OCI-LY1 (cell line): Measurements from ENCODE around the gene ZNF613.
"Not testable (repeated sequence)": the region's sequence is repeated elsewhere in the genome, so short reads cannot be mapped to it uniquely, and the experiment has no call there.

ENCODE experiments used
- H2AFZ ChIP-seq: fragments of 200-600 bp; sonication (generic), shearing (Covaris generic); 2 replicates; pipeline ENCODE4 v1.6.0; 2014; ENCODE audit warnings: antibody characterized with exemption, mild to moderate bottlenecking, low read length
- H3F3A ChIP-seq: fragments of 200-600 bp; sonication (generic), shearing (Covaris generic); 2 replicates; pipeline ENCODE4 v1.6.0; 2014; ENCODE audit warnings: mild to moderate bottlenecking, antibody characterized with exemption, low read length, moderate library complexity; ENCODE audit not compliant: insufficient read depth
- H3K27ac ChIP-seq: fragments of 200-600 bp; sonication (generic); 2 replicates; pipeline ENCODE4 v1.5.1; 2014; ENCODE audit warnings: low read length, mixed run types, mild to moderate bottlenecking, low read depth; ENCODE audit not compliant: poor library complexity, severe bottlenecking
- H3K27me3 ChIP-seq: fragments of 200-600 bp; sonication (generic); 2 replicates; pipeline ENCODE4 v1.6.0; 2014; ENCODE audit warnings: antibody characterized with exemption, mild to moderate bottlenecking, low read length, moderate library complexity; ENCODE audit not compliant: insufficient read depth
- H3K36me3 ChIP-seq: fragments of 200-600 bp; sonication (generic); 2 replicates; pipeline ENCODE4 v1.6.1; 2014; ENCODE audit warnings: mild to moderate bottlenecking, antibody characterized with exemption, low read length, moderate library complexity, mixed read lengths; ENCODE audit not compliant: insufficient read depth
- H3K4me1 ChIP-seq: fragments of 200-600 bp; sonication (generic); 2 replicates; pipeline ENCODE4 v1.5.1; 2014; ENCODE audit warnings: mild to moderate bottlenecking, low read length, moderate library complexity; ENCODE audit not compliant: insufficient read depth, severe bottlenecking
- H3K4me2 ChIP-seq: fragments of 200-600 bp; sonication (generic), shearing (Covaris generic); 2 replicates; pipeline ENCODE4 v1.6.1; 2014; ENCODE audit warnings: low read length
- H3K4me3 ChIP-seq: fragments of 200-600 bp; sonication (generic); 2 replicates; pipeline ENCODE4 v1.5.1; 2014; ENCODE audit warnings: low read length, low read depth, mild to moderate bottlenecking, mixed read lengths; ENCODE audit not compliant: poor library complexity, severe bottlenecking
- H3K79me2 ChIP-seq: fragments of 200-600 bp; shearing (Covaris generic); 2 replicates; pipeline ENCODE4 v1.6.1; 2016; ENCODE audit warnings: mixed run types, low read length, mixed read lengths; ENCODE audit not compliant: insufficient read depth
- H3K9ac ChIP-seq: fragments of 200-600 bp; sonication (generic), shearing (Covaris generic); 2 replicates; pipeline ENCODE4 v1.6.1; 2014; ENCODE audit warnings: mild to moderate bottlenecking, low read length, mixed read lengths
- H3K9me2 ChIP-seq: fragments of 200-600 bp; sonication (generic), shearing (Covaris generic); 2 replicates; pipeline ENCODE4 v1.6.1; 2014; ENCODE audit warnings: low read depth, mild to moderate bottlenecking, low read length, mixed read lengths
- H3K9me3 ChIP-seq: fragments of 200-600 bp; shearing (Covaris generic); 2 replicates; pipeline ENCODE4 v1.6.1; 2014; ENCODE audit warnings: low read length, mixed read lengths
- H4K20me1 ChIP-seq: fragments of 200-600 bp; sonication (generic), shearing (Covaris generic); 2 replicates; pipeline ENCODE4 v1.6.0; 2016; ENCODE audit warnings: mild to moderate bottlenecking, low read length; ENCODE audit not compliant: insufficient read depth
- CTCF ChIP-seq: fragments of 200-600 bp; sonication (generic), shearing (Covaris generic); IDR thresholded peaks from 2 replicates; pipeline ENCODE4 v1.5.1; 2017; ENCODE audit warnings: mild to moderate bottlenecking, antibody characterized with exemption, low read length, moderate library complexity, mixed read lengths
- EZH2 ChIP-seq: fragments of 200-600 bp; sonication (generic), shearing (Covaris generic); IDR thresholded peaks from 2 replicates; pipeline ENCODE4 v1.8.0; 2017; ENCODE audit warnings: borderline replicate concordance, mixed run types, mild to moderate bottlenecking, antibody characterized with exemption, low read length, moderate library complexity, mixed read lengths

Gene ZNF613

GRCh38 chr19:51980116-51980736 lies 53.0 kb downstream of the ZNF613 start:
- Histone ChIP-seq H3K79me2 (no peaks in the 10 kb centered on the region), H3K4me2 (no peak overlapping the region), H3K9me2 (no peaks in the 10 kb centered on the region), H2AFZ (no peak overlapping the region), H3K36me3 (no peaks in the 10 kb centered on the region), H3K27me3 (no peaks in the 10 kb centered on the region), H3K4me1 (no peaks in the 10 kb centered on the region), H3K27ac (no peak overlapping the region), H3K9me3 (0 out of 2 replicates have a peak, but pooled peaks cover 6% of the 10 kb centered on the region), H3K9ac (no peak overlapping the region), H4K20me1 (no peaks in the 10 kb centered on the region), H3F3A (no peaks in the 10 kb centered on the region), H3K4me3 (no peak overlapping the region)
- TF ChIP-seq CTCF = no peak

DNA sequence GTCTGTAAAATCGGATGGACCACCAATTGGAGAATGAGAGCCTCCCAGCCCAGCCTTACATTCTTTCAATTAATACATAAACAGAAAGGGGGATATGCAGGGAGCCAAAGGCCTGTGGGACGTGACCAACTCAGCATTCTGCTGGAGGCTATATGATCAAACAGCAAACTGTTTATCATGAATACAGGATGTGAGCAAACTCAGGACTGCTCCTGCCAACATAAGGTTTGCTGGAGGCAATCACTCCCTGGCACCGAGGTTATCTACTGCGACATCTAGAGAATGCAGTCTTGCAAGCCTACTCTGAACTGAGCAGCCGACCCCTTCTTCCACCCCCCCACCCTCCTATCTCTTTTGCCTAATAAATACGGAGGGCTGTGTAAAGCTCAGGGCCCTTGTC lies 53.7 kb downstream of the ZNF613 start:
- H3K4me2 ChIP-seq, H2AFZ ChIP-seq, H3K9me3 ChIP-seq, H3K9me2 ChIP-seq, H3F3A ChIP-seq, H3K4me1 ChIP-seq, H3K9ac ChIP-seq, H3K4me3 ChIP-seq, H3K27ac ChIP-seq, H4K20me1 ChIP-seq, H3K79me2 ChIP-seq, H3K27me3 ChIP-seq, H3K36me3 ChIP-seq: not testable (repeated sequence)

DNA sequence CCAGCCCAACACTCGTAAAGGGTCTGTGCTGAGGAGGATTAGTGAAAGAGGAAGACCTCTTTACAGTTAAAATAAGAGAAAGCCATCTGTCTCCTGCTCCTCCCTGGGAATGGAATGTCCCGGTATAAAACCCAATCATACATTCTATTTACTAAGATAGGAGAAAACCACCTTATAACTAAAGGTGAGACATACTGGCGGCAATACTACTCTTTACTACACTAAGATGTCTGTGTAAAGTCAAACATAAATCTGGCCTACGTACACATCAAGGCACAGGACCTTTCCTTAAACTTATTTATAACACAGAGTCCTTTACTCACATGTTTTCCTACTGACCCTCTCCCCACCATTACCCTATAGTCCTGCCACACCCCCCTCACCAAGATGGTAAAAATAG lies 56.1 kb downstream of the ZNF613 start:
- no peaks in the 10 kb centered on the region for H3K36me3 ChIP-seq
- no peak overlapping the region for H2AFZ ChIP-seq
- TF ChIP-seq EZH2 (no peak), CTCF (no peak)
- H3K79me2 ChIP-seq = no peaks in the 10 kb centered on the region
- no peaks in the 10 kb centered on the region for H3K4me1 ChIP-seq
- peaks cover 18% of the 10 kb centered on the region for H3K9me3 ChIP-seq
- H3F3A ChIP-seq = no peaks in the 10 kb centered on the region
- H3K9me2 ChIP-seq = no peaks in the 10 kb centered on the region
- H3K4me2 ChIP-seq = no peak overlapping the region
- H3K4me3 ChIP-seq = no peak overlapping the region
- H3K27ac ChIP-seq = no peak overlapping the region
- H3K9ac ChIP-seq = no peak overlapping the region
- H3K27me3 ChIP-seq = no peaks in the 10 kb centered on the region
- no peaks in the 10 kb centered on the region for H4K20me1 ChIP-seq
